ENCODE results near the gene INPP5J.
"Not testable (repeated sequence)": the region's sequence is repeated elsewhere in the genome, so short reads cannot be mapped to it uniquely, and the experiment has no call there.

INPP5J gene

GRCh38 chr22:31087744-31088215 lies 35.0 kb upstream of the INPP5J start:
- DNase-seq, result no peak

DNA sequence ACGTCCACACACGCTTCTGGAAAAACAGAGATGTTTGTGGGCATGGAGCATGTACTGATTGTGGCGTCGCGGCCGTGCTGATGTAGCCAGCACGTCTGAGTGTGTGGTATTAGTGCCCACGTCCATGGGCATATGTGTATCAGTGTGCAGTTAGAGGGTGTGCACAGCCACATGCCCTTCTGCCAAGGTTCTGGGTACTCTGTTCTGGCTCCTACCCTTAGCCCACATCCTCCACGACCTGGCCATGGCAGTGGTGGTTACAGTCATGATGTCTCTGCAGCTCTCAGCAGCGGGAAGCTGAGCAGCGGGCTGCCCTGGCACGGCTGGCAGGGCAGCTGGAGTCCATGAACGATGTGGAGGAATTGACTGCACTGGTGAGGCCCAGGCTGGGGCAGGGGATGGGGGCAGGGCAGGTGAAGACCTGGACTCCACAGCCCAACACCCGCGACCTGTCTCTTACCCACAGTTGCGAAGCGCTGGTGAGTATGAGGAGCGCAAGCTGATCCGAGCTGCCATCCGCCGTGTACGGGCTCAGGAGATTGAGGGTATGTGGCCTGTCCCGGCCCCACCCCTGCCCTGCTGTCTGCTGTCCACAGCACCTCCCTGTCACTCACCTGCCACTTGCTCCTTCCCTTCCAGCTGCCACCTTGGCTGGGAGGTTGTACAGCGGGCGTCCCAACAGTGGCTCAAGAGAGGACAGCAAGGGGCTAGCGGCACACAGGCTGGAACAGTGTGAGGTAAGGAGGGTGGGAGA lies 34.4 kb upstream of the INPP5J start:
- DNase-seq, result no peak

- peak in 26 of 56 donors; percentile 8 to 65 (median 32) for DNase-seq
Observed at GRCh38 chr22:31089160-31090100, 33.3 kb upstream of the INPP5J start.

- DNase-seq, result no peak
Observed at GRCh38 chr22:31090217-31091085, 32.3 kb upstream of the INPP5J start.

- DNase-seq, result no peak
Observed at GRCh38 chr22:31091106-31091975, 31.4 kb upstream of the INPP5J start.

- DNase-seq, result no peak
Observed at GRCh38 chr22:31092161-31092560, 30.6 kb upstream of the INPP5J start.

- peak in 43 of 56 donors; percentile 8 to 78 (median 50) for DNase-seq
Observed at GRCh38 chr22:31093086-31093850, 29.5 kb upstream of the INPP5J start.

- peak in 32 of 56 donors; percentile 16 to 72 (median 43) for DNase-seq
Observed at GRCh38 chr22:31094021-31094551, 28.7 kb upstream of the INPP5J start.

DNA sequence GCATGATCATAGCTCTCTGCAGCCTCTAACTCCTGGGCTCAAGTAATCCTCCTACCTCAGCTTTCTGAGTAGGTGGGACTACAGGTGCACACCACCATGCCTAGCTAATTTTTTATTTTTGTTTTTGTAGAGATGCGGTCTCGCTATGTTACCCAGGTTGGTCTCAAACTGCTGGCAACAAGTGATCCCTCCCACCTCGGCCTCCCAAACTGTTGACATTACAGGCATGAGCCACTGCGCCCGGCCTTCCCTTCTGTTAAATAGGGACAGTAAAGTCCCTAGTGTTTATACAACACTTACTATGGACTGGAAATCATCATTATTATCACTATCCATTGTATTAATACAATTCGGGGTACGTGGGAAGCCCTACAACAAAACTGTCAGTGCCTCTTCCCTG lies 28.0 kb upstream of the INPP5J start:
- no peak for DNase-seq

DNA sequence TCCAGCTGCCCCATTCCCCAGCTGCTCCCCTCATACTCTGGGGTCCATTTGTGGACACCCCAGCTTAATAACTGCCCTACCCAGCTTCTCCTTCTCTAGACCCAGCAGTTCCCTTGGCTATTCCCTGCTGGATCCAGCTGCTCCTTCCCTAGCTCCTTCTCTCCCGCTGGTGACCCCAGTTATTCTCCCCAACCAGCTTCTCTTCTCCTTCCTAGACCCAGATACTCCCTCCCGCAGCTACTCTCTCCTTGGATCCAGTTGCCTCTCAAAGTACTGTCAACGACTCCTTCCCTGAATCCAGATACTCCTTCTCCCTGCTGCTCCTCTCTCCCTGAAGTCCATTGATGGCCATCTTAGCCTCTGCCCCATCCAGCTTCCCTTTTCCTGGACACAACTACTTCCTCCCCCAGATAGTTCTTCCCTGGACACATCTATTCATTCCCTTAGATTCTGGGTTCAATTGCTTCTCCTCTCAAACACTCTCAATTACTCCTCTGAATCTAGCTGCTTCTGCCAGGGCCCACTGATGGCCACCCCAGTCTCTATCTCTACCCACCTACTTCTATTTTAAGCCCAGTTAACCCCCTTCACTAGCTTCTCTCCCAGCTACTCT lies 27.0 kb upstream of the INPP5J start:
- DNase-seq, result no peak

DNA sequence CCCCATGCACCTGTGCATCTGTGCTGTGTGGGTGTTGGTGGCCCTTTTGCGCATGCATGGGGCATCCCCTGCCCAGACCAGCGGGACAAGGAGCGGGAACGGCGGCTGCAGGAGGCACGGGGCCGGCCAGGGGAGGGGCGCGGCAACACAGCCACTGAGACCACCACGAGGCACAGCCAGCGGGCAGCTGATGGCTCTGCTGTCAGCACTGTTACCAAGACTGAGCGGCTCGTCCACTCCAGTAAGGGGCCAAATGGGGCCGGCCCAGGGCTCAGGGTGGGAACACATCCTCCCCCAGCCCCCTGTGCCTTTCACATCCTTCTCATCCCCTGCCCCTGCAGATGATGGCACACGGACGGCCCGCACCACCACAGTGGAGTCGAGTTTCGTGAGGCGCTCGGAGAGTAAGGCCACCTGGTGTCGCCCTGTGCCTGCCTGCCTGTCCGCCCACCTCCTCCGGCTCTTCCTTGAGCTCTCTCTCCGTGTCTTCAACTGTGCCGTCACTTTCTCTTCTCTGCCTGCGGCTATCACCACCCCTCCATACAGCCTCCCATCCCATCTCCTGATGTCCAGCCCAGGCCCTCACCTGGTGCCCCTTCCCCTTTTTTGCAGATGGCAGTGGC lies 26.0 kb upstream of the INPP5J start:
- no peak for DNase-seq

GRCh38 chr22:31097539-31097938 lies 25.2 kb upstream of the INPP5J start:
- DNase-seq, result not testable (repeated sequence)

GRCh38 chr22:31097941-31098631 lies 24.7 kb upstream of the INPP5J start:
- no peak for DNase-seq

DNA sequence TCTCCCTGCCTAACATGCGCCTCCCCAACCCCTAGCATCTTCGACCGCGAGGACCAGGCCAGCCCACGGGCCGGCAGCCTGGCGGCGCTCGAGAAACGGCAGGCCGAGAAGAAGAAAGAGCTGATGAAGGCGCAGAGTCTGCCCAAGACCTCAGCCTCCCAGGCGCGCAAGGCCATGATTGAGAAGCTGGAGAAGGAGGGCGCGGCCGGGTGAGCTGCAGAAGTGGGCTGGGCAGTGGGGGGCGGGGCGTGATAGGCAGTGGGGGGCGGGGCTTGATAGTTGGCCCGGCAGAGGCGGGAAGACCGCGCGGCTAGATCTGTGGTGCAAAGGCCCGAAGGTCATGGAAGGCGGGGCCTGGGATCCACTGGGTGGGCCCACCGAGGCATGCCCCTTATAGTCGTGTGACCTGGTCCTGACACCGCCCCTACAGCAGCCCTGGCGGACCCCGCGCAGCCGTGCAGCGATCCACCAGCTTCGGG lies 24.1 kb upstream of the INPP5J start:
- DNase-seq, result peak in 3 of 56 donors; percentile 25 to 53 (median 37)

DNA sequence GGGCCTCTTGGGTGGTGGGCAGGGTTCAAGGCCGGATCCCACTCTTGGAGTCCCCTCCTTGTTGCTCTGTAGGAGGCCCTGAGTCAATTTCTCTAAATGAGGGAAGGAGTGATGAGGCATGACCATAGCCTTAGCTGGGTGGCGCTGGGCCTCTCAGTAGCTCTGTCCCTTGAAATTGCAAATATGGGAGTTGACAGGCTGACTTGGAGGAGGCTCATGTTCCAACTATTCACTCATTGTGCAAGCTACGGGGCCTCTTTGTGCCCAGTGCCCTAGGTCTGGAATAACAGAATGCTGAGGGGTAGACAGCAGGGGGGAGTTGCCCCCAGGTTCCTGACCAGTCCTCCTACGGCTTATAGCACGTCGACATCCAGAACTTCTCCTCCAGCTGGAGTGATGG lies 23.4 kb upstream of the INPP5J start:
- DNase-seq, result no peak

- DNase-seq, result no peak
Observed at GRCh38 chr22:31099841-31100761, 22.7 kb upstream of the INPP5J start.
